Tibial nerve (tissue), 3 donors: ENCODE results near the gene DYRK4.

Source experiments
- CTCF ChIP-seq, 5 experiments: fragments of 200-600 bp in 3 of 5; fragments of 450-650 bp in 2 of 5; sonication (generic) in 3 of 5; IDR thresholded peaks; one replicate each; pipeline ENCODE4 v1.5.1; 2016 to 2019; ENCODE audit warnings: antibody characterized with exemption in 5 of 5, mild to moderate bottlenecking in 3 of 5, moderate library complexity in 2 of 5
- POLR2A ChIP-seq, 2 donors: fragments of 450-650 bp; IDR thresholded peaks; one replicate each; pipeline ENCODE4 v1.6.1; 2017; ENCODE audit warnings: antibody characterized with exemption in 2 of 2, mild to moderate bottlenecking in 2 of 2, moderate library complexity in 2 of 2

GRCh38 chr12:4540170-4540569 is 21.8 kb upstream of the DYRK4 start:
- TF ChIP-seq POLR2A (IDR thresholded peaks at IDR 0.05) (no peak), CTCF (IDR thresholded peaks at IDR 0.05) (no peak)
